Tibial artery (tissue), 4 donors: ENCODE measurements around the gene PDE1C.

Source experiments
- DNase-seq, 2 donors: peaks; one replicate each; pipeline ENCODE4 v3.0.0-alpha.2; 2019
- H3K27ac ChIP-seq, 2 donors: fragments of 200-600 bp; sonication (generic) in 1 of 2; 1 replicate in 1 of 2; 2 replicates in 1 of 2; pipeline ENCODE4 v1.5.1; 2018 to 2019; ENCODE audit warnings: mild to moderate bottlenecking in 1 of 2
- H3K27me3 ChIP-seq, 2 donors: fragments of 200-600 bp; sonication (generic) in 1 of 2; one replicate each; pipeline versions ENCODE4 v1.5.1 to v1.6.0; 2016 to 2019
- H3K36me3 ChIP-seq, 3 donors: fragments of 200-600 bp; sonication (generic) in 2 of 3; one replicate each; pipeline ENCODE4 v1.5.1; 2016 to 2019; ENCODE audit warnings: mild to moderate bottlenecking in 2 of 3
- H3K4me1 ChIP-seq, 4 donors: fragments of 200-600 bp; sonication (generic) in 2 of 4; 1 replicate in 3 of 4; 2 replicates in 1 of 4; pipeline ENCODE4 v1.5.1; 2016 to 2019
- H3K4me3 ChIP-seq, 2 donors: fragments of 200-600 bp; sonication (generic) in 1 of 2; 1 replicate in 1 of 2; 2 replicates in 1 of 2; pipeline ENCODE4 v1.5.1; 2018 to 2019; ENCODE audit warnings: mild to moderate bottlenecking in 2 of 2
- H3K9me3 ChIP-seq, 3 donors: fragments of 200-600 bp; sonication (generic) in 1 of 3; one replicate each; pipeline ENCODE4 v1.5.1; 2016 to 2019
- intact Hi-C: fragments of 100-400 bp; cut with DNase I; formaldehyde crosslinking; loops from one replicate; pipeline ENCODE4 v1.15.0; 2023; ENCODE audit warnings: low total_unique reads
- TF ChIP-seq, protein P1 (sequence below), 2 experiments: fragments of 200-600 bp in 1 of 2; fragments of 450-650 bp in 1 of 2; IDR thresholded peaks; one replicate each; pipeline ENCODE4 v1.5.1; 2017 to 2019; ENCODE audit warnings: antibody characterized with exemption in 2 of 2, mild to moderate bottlenecking in 1 of 2, moderate library complexity in 1 of 2

The PDE1C gene

DNA sequence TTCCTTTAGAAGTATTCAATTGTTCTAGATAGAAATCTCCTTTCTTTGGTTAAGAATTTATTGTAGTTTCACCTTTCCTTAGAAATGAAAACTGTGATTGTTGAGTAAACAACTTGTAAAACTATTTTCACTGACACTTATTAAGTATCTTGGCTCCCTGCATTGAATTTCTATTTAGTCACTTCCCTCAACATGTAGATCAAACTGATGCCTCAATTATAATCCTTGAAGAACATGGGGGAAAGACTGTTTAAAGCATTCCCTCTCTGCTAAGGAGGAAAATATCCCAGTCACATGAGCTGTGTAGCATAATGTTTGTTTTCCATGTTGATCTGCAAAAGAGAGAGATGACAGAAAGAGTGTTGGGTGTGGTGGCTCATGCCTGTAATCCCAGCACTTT is 99.7 kb downstream of the PDE1C start:
- no peaks in the 10 kb centered on the region for H3K4me1 ChIP-seq
- TF ChIP-seq, protein P1, sequence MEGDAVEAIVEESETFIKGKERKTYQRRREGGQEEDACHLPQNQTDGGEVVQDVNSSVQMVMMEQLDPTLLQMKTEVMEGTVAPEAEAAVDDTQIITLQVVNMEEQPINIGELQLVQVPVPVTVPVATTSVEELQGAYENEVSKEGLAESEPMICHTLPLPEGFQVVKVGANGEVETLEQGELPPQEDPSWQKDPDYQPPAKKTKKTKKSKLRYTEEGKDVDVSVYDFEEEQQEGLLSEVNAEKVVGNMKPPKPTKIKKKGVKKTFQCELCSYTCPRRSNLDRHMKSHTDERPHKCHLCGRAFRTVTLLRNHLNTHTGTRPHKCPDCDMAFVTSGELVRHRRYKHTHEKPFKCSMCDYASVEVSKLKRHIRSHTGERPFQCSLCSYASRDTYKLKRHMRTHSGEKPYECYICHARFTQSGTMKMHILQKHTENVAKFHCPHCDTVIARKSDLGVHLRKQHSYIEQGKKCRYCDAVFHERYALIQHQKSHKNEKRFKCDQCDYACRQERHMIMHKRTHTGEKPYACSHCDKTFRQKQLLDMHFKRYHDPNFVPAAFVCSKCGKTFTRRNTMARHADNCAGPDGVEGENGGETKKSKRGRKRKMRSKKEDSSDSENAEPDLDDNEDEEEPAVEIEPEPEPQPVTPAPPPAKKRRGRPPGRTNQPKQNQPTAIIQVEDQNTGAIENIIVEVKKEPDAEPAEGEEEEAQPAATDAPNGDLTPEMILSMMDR (IDR thresholded peaks at IDR 0.05), result no peak
- no peak overlapping the region for H3K27ac ChIP-seq
- H3K9me3 ChIP-seq, result peaks cover 0 to 5% (median 3%) of the 10 kb centered on the region in 3 donors
- no peaks in the 10 kb centered on the region for H3K27me3 ChIP-seq
- H3K36me3 ChIP-seq, result no peaks in the 10 kb centered on the region
- H3K4me3 ChIP-seq, result no peak overlapping the region
- intact Hi-C loops, result no loop called here
- no peak for DNase-seq

DNA sequence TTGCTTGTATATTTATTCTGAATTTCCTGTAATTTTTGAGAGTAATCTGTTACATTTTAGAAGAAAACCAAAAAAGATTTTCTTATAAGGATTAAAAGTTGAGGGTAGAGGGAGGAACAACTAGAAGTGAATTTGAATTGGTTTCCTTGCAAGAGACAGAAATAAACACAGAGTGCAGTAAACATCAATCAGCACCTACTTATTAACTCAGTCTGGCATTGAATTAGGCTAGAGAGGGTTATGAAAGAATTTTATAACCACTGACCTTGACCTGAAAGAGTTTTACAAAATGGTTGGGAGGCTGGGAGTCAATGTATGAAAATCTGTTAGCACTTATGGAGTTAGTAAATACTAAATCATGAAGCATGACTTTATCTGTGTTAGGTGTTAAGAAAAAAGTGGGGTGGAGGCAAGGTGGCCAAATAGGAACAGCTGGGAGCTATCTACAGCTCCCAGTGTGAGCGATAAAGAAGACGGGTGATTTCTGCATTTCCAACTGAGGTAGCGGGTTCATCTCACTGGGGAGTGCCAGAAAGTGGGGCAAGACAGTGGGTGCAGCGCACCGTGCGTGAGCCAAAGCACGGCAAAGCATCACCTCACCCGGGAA is 106.5 kb downstream of the PDE1C start:
- peaks cover 0 to 5% (median 3%) of the 10 kb centered on the region in 3 donors for H3K9me3 ChIP-seq
- no peak overlapping the region for H3K4me3 ChIP-seq
- H3K4me1 ChIP-seq, result no peaks in the 10 kb centered on the region
- TF ChIP-seq, protein P1 (IDR thresholded peaks at IDR 0.05), result no peak
- H3K27me3 ChIP-seq, result no peaks in the 10 kb centered on the region
- H3K36me3 ChIP-seq, result no peaks in the 10 kb centered on the region
- intact Hi-C loops, result no loop called here
- DNase-seq, result no peak
- no peak overlapping the region for H3K27ac ChIP-seq

DNA sequence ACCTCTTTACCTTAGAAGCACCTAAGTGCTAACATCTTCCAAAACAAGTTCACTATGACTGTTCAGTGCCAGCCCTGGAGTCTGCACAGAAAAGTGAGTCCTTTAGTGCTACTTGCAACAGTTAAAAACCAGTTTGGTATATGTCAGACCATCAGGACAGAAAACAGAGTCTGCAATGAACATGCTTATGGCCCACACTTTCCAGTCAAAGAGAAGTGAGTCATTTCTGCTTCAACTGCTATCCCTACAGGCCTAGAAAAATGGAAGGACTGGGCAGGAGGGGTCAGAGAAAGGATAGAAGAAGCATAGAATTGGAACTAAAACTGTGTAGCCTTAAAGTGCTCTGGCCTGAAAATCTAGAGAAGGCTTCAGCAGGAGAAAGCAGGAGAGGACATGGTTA is 108.0 kb downstream of the PDE1C start:
- Histone ChIP-seq H3K36me3 (no peaks in the 10 kb centered on the region), H3K27ac (no peak overlapping the region), H3K27me3 (no peaks in the 10 kb centered on the region), H3K9me3 (peaks cover 0 to 5% (median 3%) of the 10 kb centered on the region in 3 donors), H3K4me3 (no peak overlapping the region), H3K4me1 (peaks cover 0 to 7% (median 0%) of the 10 kb centered on the region in 4 donors)
- no peak for DNase-seq
- intact Hi-C loops, result no loop called here
- TF ChIP-seq, protein P1 (IDR thresholded peaks at IDR 0.05), result no peak

DNA sequence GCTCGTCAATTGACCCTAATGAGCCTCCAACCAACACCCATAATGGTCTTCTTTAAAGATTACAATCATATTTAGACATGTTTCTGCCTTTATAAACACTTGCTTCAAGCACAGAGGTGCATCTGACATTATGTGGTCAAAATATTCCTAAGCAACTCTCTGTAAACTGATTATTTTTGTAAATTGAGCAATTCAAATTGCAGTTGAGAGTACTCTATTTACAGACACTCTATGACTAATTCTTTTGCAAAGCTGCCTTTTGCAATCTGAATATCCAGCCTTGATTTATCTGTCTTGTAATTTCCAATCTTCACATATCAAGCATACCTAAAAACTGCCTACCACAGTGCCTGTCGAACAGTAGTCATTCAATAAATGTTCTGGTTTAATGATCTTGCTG is 112.0 kb downstream of the PDE1C start:
- intact Hi-C loops, result no loop called here
- TF ChIP-seq, protein P1 (IDR thresholded peaks at IDR 0.05), result no peak
- Histone ChIP-seq H3K27me3 (no peaks in the 10 kb centered on the region), H3K9me3 (no peaks in the 10 kb centered on the region), H3K4me1 (peaks cover 0 to 15% (median 0%) of the 10 kb centered on the region in 4 donors), H3K4me3 (no peak overlapping the region), H3K27ac (no peak overlapping the region), H3K36me3 (no peaks in the 10 kb centered on the region)
- DNase-seq, result no peak

DNA sequence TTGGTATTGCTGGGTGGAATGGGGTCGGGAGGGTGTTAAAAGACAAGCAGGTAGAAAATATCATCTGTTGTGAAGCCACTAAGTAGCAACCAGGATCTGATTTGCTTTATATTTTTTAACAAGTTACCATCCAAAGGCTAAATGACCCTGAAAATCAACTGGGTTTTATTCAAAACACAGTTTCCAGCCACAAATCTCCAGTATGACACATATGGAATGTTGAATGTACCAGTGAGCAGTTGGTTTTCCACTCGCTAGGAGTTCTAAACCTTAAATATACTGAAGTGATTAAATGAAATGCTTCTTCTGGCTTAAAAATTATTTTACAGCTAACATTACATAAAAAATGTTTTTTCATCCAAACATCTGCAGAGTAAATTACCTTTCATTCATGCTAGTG is 112.5 kb downstream of the PDE1C start:
- Histone ChIP-seq H3K36me3 (no peaks in the 10 kb centered on the region), H3K4me1 (peaks cover 0 to 15% (median 0%) of the 10 kb centered on the region in 4 donors), H3K27ac (no peak overlapping the region), H3K27me3 (no peaks in the 10 kb centered on the region), H3K9me3 (no peaks in the 10 kb centered on the region), H3K4me3 (no peak overlapping the region)
- DNase-seq, result no peak
- intact Hi-C loops, result no loop called here
- TF ChIP-seq, protein P1 (IDR thresholded peaks at IDR 0.05), result no peak
